ENCODE data around the gene PELI2. TPM values are rescaled to one million over a fixed set of nuclear protein-coding genes. Genes with fewer than 3 reads are reported as not detected.

Gene PELI2
- total RNA-seq = 2.3 and 2.8 TPM in 2 replicates

GRCh38 chr14:56117765-56118610 is at the start of gene PELI2:
Gene PELI2, plus strand, starts transcription at chr14:56118411. Its CDS starts 250 bp downstream, at chr14:56118661.
- Mint-ChIP-seq H3K36me3 (ENCODE audit: low read depth) (no peaks in the 10 kb centered on the region), H3K27ac (peak within 1 kb of the TSS; percentile 54), H3K4me3 (ENCODE audit: low read depth) (peak within 1 kb of the TSS; percentile 88), H3K4me1 (ENCODE audit: low read depth) (peaks cover 22% of the 10 kb centered on the region), H3K9me3 (no peaks in the 10 kb centered on the region), H3K27me3 (ENCODE audit: low read depth) (peaks cover 46% of the 10 kb centered on the region)
- intact Hi-C loops (cut with micrococcal nuclease) = loop anchor here (10.0 kb wide), 1 partner anchor 113 kb away; no protein-coding TSS in a partner anchor
- DNase-seq (ENCODE audit: low spot score) = peak; percentile 62

GRCh38 chr14:56073799-56074198 is 44.4 kb upstream of the PELI2 start:
- Mint-ChIP-seq H3K9me3 (no peaks in the 10 kb centered on the region), H3K4me1 (ENCODE audit: low read depth) (no peaks in the 10 kb centered on the region), H3K4me3 (ENCODE audit: low read depth) (no peak overlapping the region), H3K27ac (no peak overlapping the region), H3K36me3 (ENCODE audit: low read depth) (no peaks in the 10 kb centered on the region), H3K27me3 (ENCODE audit: low read depth) (peaks cover 5% of the 10 kb centered on the region)
- DNase-seq (ENCODE audit: low spot score) = no peak
- intact Hi-C loops (cut with micrococcal nuclease) = no loop called here

- intact Hi-C loops (cut with micrococcal nuclease) = no loop called here
- Mint-ChIP-seq H3K27me3 (ENCODE audit: low read depth) (peaks cover 5% of the 10 kb centered on the region), H3K4me1 (ENCODE audit: low read depth) (no peaks in the 10 kb centered on the region), H3K36me3 (ENCODE audit: low read depth) (no peaks in the 10 kb centered on the region), H3K4me3 (ENCODE audit: low read depth) (no peak overlapping the region), H3K9me3 (no peaks in the 10 kb centered on the region), H3K27ac (no peak overlapping the region)
- DNase-seq (ENCODE audit: low spot score) = no peak
These were observed 42.9 kb upstream of the PELI2 start for GRCh38 chr14:56075301-56075700.

- H3K9me3 Mint-ChIP-seq = no peaks in the 10 kb centered on the region
- intact Hi-C loops (cut with micrococcal nuclease) = no loop called here
- no peaks in the 10 kb centered on the region for H3K4me1 Mint-ChIP-seq (ENCODE audit: low read depth)
- no peak for DNase-seq (ENCODE audit: low spot score)
- peaks cover 23% of the 10 kb centered on the region for H3K27me3 Mint-ChIP-seq (ENCODE audit: low read depth)
- no peak overlapping the region for H3K4me3 Mint-ChIP-seq (ENCODE audit: low read depth)
- no peaks in the 10 kb centered on the region for H3K36me3 Mint-ChIP-seq (ENCODE audit: low read depth)
- no peak overlapping the region for H3K27ac Mint-ChIP-seq
These were observed 37.1 kb upstream of the PELI2 start for GRCh38 chr14:56081139-56081538.

- Mint-ChIP-seq H3K9me3 (no peaks in the 10 kb centered on the region), H3K27ac (no peak overlapping the region), H3K4me3 (ENCODE audit: low read depth) (no peak overlapping the region), H3K4me1 (ENCODE audit: low read depth) (no peaks in the 10 kb centered on the region), H3K36me3 (ENCODE audit: low read depth) (no peaks in the 10 kb centered on the region), H3K27me3 (ENCODE audit: low read depth) (peaks cover 26% of the 10 kb centered on the region)
- no peak for DNase-seq (ENCODE audit: low spot score)
- intact Hi-C loops (cut with micrococcal nuclease) = no loop called here
These were observed 35.3 kb upstream of the PELI2 start for GRCh38 chr14:56082880-56083279.

- Mint-ChIP-seq H3K9me3 (no peaks in the 10 kb centered on the region), H3K4me3 (ENCODE audit: low read depth) (no peak overlapping the region), H3K27ac (no peak overlapping the region), H3K27me3 (ENCODE audit: low read depth) (peaks cover 21% of the 10 kb centered on the region), H3K4me1 (ENCODE audit: low read depth) (no peaks in the 10 kb centered on the region), H3K36me3 (ENCODE audit: low read depth) (no peaks in the 10 kb centered on the region)
- intact Hi-C loops (cut with micrococcal nuclease) = no loop called here
- no peak for DNase-seq (ENCODE audit: low spot score)
These were observed 32.7 kb upstream of the PELI2 start for GRCh38 chr14:56085471-56085870.

GRCh38 chr14:56087671-56088471 is 30.3 kb upstream of the PELI2 start:
- H3K27me3 Mint-ChIP-seq (ENCODE audit: low read depth) = peaks cover 12% of the 10 kb centered on the region
- H3K27ac Mint-ChIP-seq = no peak overlapping the region
- intact Hi-C loops (cut with micrococcal nuclease) = no loop called here
- no peaks in the 10 kb centered on the region for H3K4me1 Mint-ChIP-seq (ENCODE audit: low read depth)
- DNase-seq (ENCODE audit: low spot score) = no peak
- no peak overlapping the region for H3K4me3 Mint-ChIP-seq (ENCODE audit: low read depth)
- no peaks in the 10 kb centered on the region for H3K36me3 Mint-ChIP-seq (ENCODE audit: low read depth)
- H3K9me3 Mint-ChIP-seq = no peaks in the 10 kb centered on the region

- H3K4me3 Mint-ChIP-seq (ENCODE audit: low read depth) = no peak overlapping the region
- no peaks in the 10 kb centered on the region for H3K9me3 Mint-ChIP-seq
- no peak for DNase-seq (ENCODE audit: low spot score)
- intact Hi-C loops (cut with micrococcal nuclease) = no loop called here
- peaks cover 11% of the 10 kb centered on the region for H3K27me3 Mint-ChIP-seq (ENCODE audit: low read depth)
- H3K27ac Mint-ChIP-seq = no peak overlapping the region
- H3K36me3 Mint-ChIP-seq (ENCODE audit: low read depth) = no peaks in the 10 kb centered on the region
- no peaks in the 10 kb centered on the region for H3K4me1 Mint-ChIP-seq (ENCODE audit: low read depth)
These were observed 29.3 kb upstream of the PELI2 start for GRCh38 chr14:56088941-56089340.

GRCh38 chr14:56092763-56093162 is 25.4 kb upstream of the PELI2 start:
- DNase-seq (ENCODE audit: low spot score) = no peak
- Mint-ChIP-seq H3K27ac (no peak overlapping the region), H3K4me1 (ENCODE audit: low read depth) (no peaks in the 10 kb centered on the region), H3K4me3 (ENCODE audit: low read depth) (no peak overlapping the region), H3K36me3 (ENCODE audit: low read depth) (no peaks in the 10 kb centered on the region), H3K9me3 (no peaks in the 10 kb centered on the region), H3K27me3 (ENCODE audit: low read depth) (peaks cover 2% of the 10 kb centered on the region)
- intact Hi-C loops (cut with micrococcal nuclease) = no loop called here

- no peaks in the 10 kb centered on the region for H3K36me3 Mint-ChIP-seq (ENCODE audit: low read depth)
- H3K27me3 Mint-ChIP-seq (ENCODE audit: low read depth) = peaks cover 2% of the 10 kb centered on the region
- H3K4me1 Mint-ChIP-seq (ENCODE audit: low read depth) = no peaks in the 10 kb centered on the region
- no peak overlapping the region for H3K27ac Mint-ChIP-seq
- no peaks in the 10 kb centered on the region for H3K9me3 Mint-ChIP-seq
- intact Hi-C loops (cut with micrococcal nuclease) = no loop called here
- H3K4me3 Mint-ChIP-seq (ENCODE audit: low read depth) = no peak overlapping the region
- DNase-seq (ENCODE audit: low spot score) = no peak
These were observed 24.1 kb upstream of the PELI2 start for GRCh38 chr14:56094076-56094475.

GRCh38 chr14:56098021-56098420 is 20.2 kb upstream of the PELI2 start:
- peaks cover 15% of the 10 kb centered on the region for H3K27me3 Mint-ChIP-seq (ENCODE audit: low read depth)
- intact Hi-C loops (cut with micrococcal nuclease) = no loop called here
- no peak overlapping the region for H3K4me3 Mint-ChIP-seq (ENCODE audit: low read depth)
- H3K9me3 Mint-ChIP-seq = no peaks in the 10 kb centered on the region
- H3K36me3 Mint-ChIP-seq (ENCODE audit: low read depth) = no peaks in the 10 kb centered on the region
- H3K27ac Mint-ChIP-seq = no peak overlapping the region
- H3K4me1 Mint-ChIP-seq (ENCODE audit: low read depth) = no peaks in the 10 kb centered on the region
- DNase-seq (ENCODE audit: low spot score) = no peak

- Mint-ChIP-seq H3K4me3 (ENCODE audit: low read depth) (no peak overlapping the region), H3K27me3 (ENCODE audit: low read depth) (peaks cover 15% of the 10 kb centered on the region), H3K9me3 (no peaks in the 10 kb centered on the region), H3K27ac (no peak overlapping the region), H3K4me1 (ENCODE audit: low read depth) (no peaks in the 10 kb centered on the region), H3K36me3 (ENCODE audit: low read depth) (no peaks in the 10 kb centered on the region)
- intact Hi-C loops (cut with micrococcal nuclease) = no loop called here
- no peak for DNase-seq (ENCODE audit: low spot score)
These were observed 19.0 kb upstream of the PELI2 start for GRCh38 chr14:56099081-56099797.
